ENCODE measurements around the gene RPGR. TPM values are rescaled to one million over a fixed set of nuclear protein-coding genes. Genes with fewer than 3 reads are reported as not detected.

RPGR gene
- total and polyA plus RNA-seq, 3 donors from 2014 or later: 8.0 to 25.6 (median 21.0) TPM

- Histone ChIP-seq H3K27ac (no peak overlapping the region), H3K4me3 (no peak overlapping the region), H3K9me3 (no peaks in the 10 kb centered on the region), H3K4me1 (no peaks in the 10 kb centered on the region), H3K36me3 (ENCODE audit: low read depth, missing control alignments) (no peaks in the 10 kb centered on the region), H3K27me3 (no peaks in the 10 kb centered on the region)
- no peak for DNase-seq
- TF ChIP-seq CTCF (IDR thresholded peaks at IDR 0.05): no peak
- no peak for TF ChIP-seq POLR2A (IDR thresholded peaks at IDR 0.05)
- WGBS, 2 donors: 73 to 95% methylated on average over 2 of the region's 2 CpGs
- intact Hi-C loops (cut with DNase I; ENCODE audit: low total_unique reads): no loop called here
Observed at GRCh38 chrX:38276089-38276488, 51.2 kb downstream of the RPGR start.

- Histone ChIP-seq H3K9me3 (no peaks in the 10 kb centered on the region), H3K27ac (no peak overlapping the region), H3K27me3 (no peaks in the 10 kb centered on the region), H3K4me1 (no peaks in the 10 kb centered on the region), H3K4me3 (no peak overlapping the region), H3K36me3 (ENCODE audit: low read depth, missing control alignments) (no peaks in the 10 kb centered on the region)
- 79 to 85% methylated on average over 2 of the region's 2 CpGs for WGBS, 2 donors
- intact Hi-C loops (cut with DNase I; ENCODE audit: low total_unique reads): no loop called here
- TF ChIP-seq CTCF (IDR thresholded peaks at IDR 0.05) (no peak), POLR2A (IDR thresholded peaks at IDR 0.05) (no peak)
- DNase-seq: no peak
Observed at GRCh38 chrX:38275615-38276014, 51.7 kb downstream of the RPGR start.

GRCh38 chrX:38273453-38273852, 53.9 kb downstream of the RPGR start:
- H3K27ac ChIP-seq: no peak overlapping the region
- no peak overlapping the region for H3K4me3 ChIP-seq
- H3K9me3 ChIP-seq: no peaks in the 10 kb centered on the region
- no peaks in the 10 kb centered on the region for H3K4me1 ChIP-seq
- 86 to 93% methylated on average over 1 of the region's 1 CpG for WGBS, 2 donors
- H3K36me3 ChIP-seq (ENCODE audit: low read depth, missing control alignments): no peaks in the 10 kb centered on the region
- intact Hi-C loops (cut with DNase I; ENCODE audit: low total_unique reads): no loop called here
- TF ChIP-seq CTCF (IDR thresholded peaks at IDR 0.05) (no peak), POLR2A (IDR thresholded peaks at IDR 0.05) (no peak)
- no peaks in the 10 kb centered on the region for H3K27me3 ChIP-seq
- no peak for DNase-seq

GRCh38 chrX:38271154-38271716, 56.1 kb downstream of the RPGR start:
- Histone ChIP-seq H3K27ac (no peak overlapping the region), H3K9me3 (no peaks in the 10 kb centered on the region), H3K36me3 (ENCODE audit: low read depth, missing control alignments) (no peaks in the 10 kb centered on the region), H3K4me3 (no peak overlapping the region), H3K4me1 (no peaks in the 10 kb centered on the region), H3K27me3 (no peaks in the 10 kb centered on the region)
- intact Hi-C loops (cut with DNase I; ENCODE audit: low total_unique reads): no loop called here
- TF ChIP-seq CTCF (IDR thresholded peaks at IDR 0.05) (no peak), POLR2A (IDR thresholded peaks at IDR 0.05) (no peak)
- no peak for DNase-seq

- no peaks in the 10 kb centered on the region for H3K9me3 ChIP-seq
- 89 to 95% methylated on average over 3 of the region's 3 CpGs for WGBS, 2 donors
- H3K27me3 ChIP-seq: no peaks in the 10 kb centered on the region
- intact Hi-C loops (cut with DNase I; ENCODE audit: low total_unique reads): no loop called here
- no peak overlapping the region for H3K27ac ChIP-seq
- no peaks in the 10 kb centered on the region for H3K4me1 ChIP-seq
- no peaks in the 10 kb centered on the region for H3K36me3 ChIP-seq (ENCODE audit: low read depth, missing control alignments)
- TF ChIP-seq CTCF (IDR thresholded peaks at IDR 0.05) (no peak), POLR2A (IDR thresholded peaks at IDR 0.05) (no peak)
- DNase-seq: no peak
- H3K4me3 ChIP-seq: no peak overlapping the region
Observed at GRCh38 chrX:38268011-38268410, 59.3 kb downstream of the RPGR start.

All from testis (tissue), 3 donors.